ENCODE results near the gene STX8. TPM values are rescaled to one million over a fixed set of nuclear protein-coding genes. Genes with fewer than 3 reads are reported as not detected.

The STX8 gene
- polyA plus RNA-seq, 1 experiment = 44.7 TPM

GRCh38 chr17:9309216-9309615 is 266.4 kb downstream of the STX8 start:
- no peak for DNase-seq (ENCODE audit: low read depth)
- CTCF ChIA-PET = no interaction called here
- Histone ChIP-seq H3K4me3 (ENCODE audit: low read depth, low read length) (no peak overlapping the region), H3K36me3 (ENCODE audit: control insufficient read depth, insufficient read depth, low read length) (no peaks in the 10 kb centered on the region), H3K27me3 (ENCODE audit: control insufficient read depth, insufficient read depth, low read length) (no peaks in the 10 kb centered on the region)
- no peak for TF ChIP-seq CTCF (IDR thresholded peaks at IDR 0.05; ENCODE audit: insufficient read depth, low read depth, low read length)
- POLR2A ChIA-PET = no interaction called here

- Histone ChIP-seq H3K36me3 (ENCODE audit: control insufficient read depth, insufficient read depth, low read length) (no peaks in the 10 kb centered on the region), H3K27me3 (ENCODE audit: control insufficient read depth, insufficient read depth, low read length) (no peaks in the 10 kb centered on the region), H3K4me3 (ENCODE audit: low read depth, low read length) (no peak overlapping the region)
- ChIA-PET POLR2A (no interaction called here), CTCF (interaction anchor here (0.7 kb wide), 1 partner anchor 68 kb away, joined by 3 read pairs; no protein-coding TSS in a partner anchor)
- no peak for TF ChIP-seq CTCF (IDR thresholded peaks at IDR 0.05; ENCODE audit: insufficient read depth, low read depth, low read length)
- DNase-seq (ENCODE audit: low read depth) = no peak
Measured at GRCh38 chr17:9308069-9308468, 267.6 kb downstream of the STX8 start.

GRCh38 chr17:9307313-9307998 is 268.2 kb downstream of the STX8 start:
- Histone ChIP-seq H3K27me3 (ENCODE audit: control insufficient read depth, insufficient read depth, low read length) (no peaks in the 10 kb centered on the region), H3K4me3 (ENCODE audit: low read depth, low read length) (no peak overlapping the region), H3K36me3 (ENCODE audit: control insufficient read depth, insufficient read depth, low read length) (no peaks in the 10 kb centered on the region)
- POLR2A ChIA-PET = no interaction called here
- TF ChIP-seq CTCF (IDR thresholded peaks at IDR 0.05; ENCODE audit: insufficient read depth, low read depth, low read length) = no peak
- DNase-seq (ENCODE audit: low read depth) = no peak
- CTCF ChIA-PET = interaction anchor here (0.7 kb wide), 1 partner anchor 67 kb away, joined by 3 read pairs; no protein-coding TSS in a partner anchor

- no peaks in the 10 kb centered on the region for H3K27me3 ChIP-seq (ENCODE audit: control insufficient read depth, insufficient read depth, low read length)
- CTCF ChIA-PET = interaction anchor here (1.9 kb wide), 1 partner anchor 14 kb away, joined by 9 read pairs; no protein-coding TSS in a partner anchor
- no peak for TF ChIP-seq CTCF (IDR thresholded peaks at IDR 0.05; ENCODE audit: insufficient read depth, low read depth, low read length)
- H3K4me3 ChIP-seq (ENCODE audit: low read depth, low read length) = no peak overlapping the region
- H3K36me3 ChIP-seq (ENCODE audit: control insufficient read depth, insufficient read depth, low read length) = no peaks in the 10 kb centered on the region
- no peak for DNase-seq (ENCODE audit: low read depth)
- POLR2A ChIA-PET = no interaction called here
Measured at GRCh38 chr17:9306086-9306485, 269.5 kb downstream of the STX8 start.

- ChIA-PET POLR2A (no interaction called here), CTCF (no interaction called here)
- TF ChIP-seq CTCF (IDR thresholded peaks at IDR 0.05; ENCODE audit: insufficient read depth, low read depth, low read length) = no peak
- Histone ChIP-seq H3K36me3 (ENCODE audit: control insufficient read depth, insufficient read depth, low read length) (no peaks in the 10 kb centered on the region), H3K27me3 (ENCODE audit: control insufficient read depth, insufficient read depth, low read length) (no peaks in the 10 kb centered on the region), H3K4me3 (ENCODE audit: low read depth, low read length) (no peak overlapping the region)
- DNase-seq (ENCODE audit: low read depth) = no peak
Measured at GRCh38 chr17:9299695-9300094, 275.9 kb downstream of the STX8 start.
